Measurements from ENCODE around the gene DYRK3. TPM values are rescaled to one million over a fixed set of nuclear protein-coding genes. Genes with fewer than 3 reads are reported as not detected.

The DYRK3 gene
- total and polyA plus RNA-seq, 5 donors: 15.7 to 29.8 (median 22.5) TPM

DNA sequence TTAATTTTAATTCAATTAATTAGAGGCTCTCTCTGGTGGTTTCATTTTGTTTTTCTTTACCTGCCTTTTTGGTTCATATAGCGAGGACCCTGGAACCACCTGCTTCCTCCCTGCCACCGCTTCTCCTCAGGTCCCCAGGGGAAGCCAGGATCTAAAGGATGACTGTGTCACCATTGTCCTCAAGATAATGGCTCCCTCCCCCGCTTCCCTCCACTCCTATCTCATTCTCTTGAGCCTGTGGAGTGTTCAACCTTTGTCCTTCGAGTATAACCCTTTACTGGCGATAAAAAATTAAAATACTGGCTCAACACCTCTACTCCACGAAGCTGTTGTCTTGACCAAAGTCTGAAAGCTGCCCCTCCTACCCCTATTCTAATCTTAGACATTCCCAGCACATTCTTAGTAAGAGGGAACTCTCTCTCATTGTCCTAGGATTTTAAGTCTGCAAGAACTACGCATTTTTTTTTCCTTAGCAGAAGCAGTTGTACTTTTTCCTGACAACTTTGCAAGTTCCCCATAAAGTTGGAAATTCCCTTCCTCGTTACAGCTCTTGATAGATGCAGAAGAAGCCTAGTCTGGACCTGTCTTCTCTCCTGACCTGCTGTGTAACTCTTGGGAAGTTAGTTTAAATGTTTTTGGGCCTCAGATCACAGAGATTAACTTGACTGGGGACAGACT lies 36.8 kb downstream of the DYRK3 start:
- WGBS: 18% methylated on average over 8 of the region's 8 CpGs
- Histone ChIP-seq H3K4me3 (ENCODE audit: low read length) (no peak overlapping the region), H3K27ac (ENCODE audit: low read length) (peak overlapping the region; percentile 79), H3K9me3 (ENCODE audit: control insufficient read depth, low read length) (no peaks in the 10 kb centered on the region), H3K4me1 (ENCODE audit: control insufficient read depth, insufficient read depth, low read length) (peaks cover 12% of the 10 kb centered on the region), H3K27me3 (ENCODE audit: control insufficient read depth, insufficient read depth) (no peaks in the 10 kb centered on the region)
- ATAC-seq (peak in 1 of 2 donors; percentile 48), DNase-seq (no peak)
- intact Hi-C loops (cut with DNase I): no loop called here

- Histone ChIP-seq H3K9me3 (ENCODE audit: control insufficient read depth, low read length) (no peaks in the 10 kb centered on the region), H3K4me3 (ENCODE audit: low read length) (no peak overlapping the region), H3K27ac (ENCODE audit: low read length) (peak overlapping the region; percentile 84), H3K27me3 (ENCODE audit: control insufficient read depth, insufficient read depth) (no peaks in the 10 kb centered on the region), H3K4me1 (ENCODE audit: control insufficient read depth, insufficient read depth, low read length) (peaks cover 12% of the 10 kb centered on the region)
- WGBS: 32% methylated on average over 6 of the region's 6 CpGs
- DNase-seq: peak in 1 of 3 donors; percentile 65
- intact Hi-C loops (cut with DNase I): no loop called here
- ATAC-seq: peak; percentile 47 to 61
Measured at GRCh38 chr1:206672844-206673758, 37.8 kb downstream of the DYRK3 start.

DNA sequence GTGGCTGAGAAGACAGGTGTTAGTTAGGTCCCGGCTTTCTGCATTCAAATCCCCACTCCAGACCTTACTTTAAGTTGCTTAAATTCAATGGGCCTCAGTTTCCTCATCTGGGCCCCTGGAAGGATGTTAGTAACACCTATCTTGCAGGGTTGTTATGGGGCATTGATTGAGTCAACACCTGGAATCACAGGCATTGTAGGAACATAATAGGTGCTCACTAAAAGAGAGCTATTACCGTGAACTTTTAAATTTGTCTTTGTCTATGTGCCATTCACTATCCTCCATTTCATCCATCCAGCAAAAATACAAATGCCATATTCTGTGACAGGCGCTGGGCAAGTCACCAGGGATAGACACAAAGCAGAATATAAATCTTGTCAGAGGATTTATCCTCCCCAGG lies 38.9 kb downstream of the DYRK3 start:
- ATAC-seq (no peak), DNase-seq (no peak)
- intact Hi-C loops (cut with DNase I): no loop called here
- WGBS: 100% methylated on average over 3 of the region's 3 CpGs
- H3K9me3 ChIP-seq (ENCODE audit: control insufficient read depth, low read length): no peaks in the 10 kb centered on the region
- H3K27me3 ChIP-seq (ENCODE audit: control insufficient read depth, insufficient read depth): no peaks in the 10 kb centered on the region
- peak overlapping the region; percentile 23 for H3K27ac ChIP-seq (ENCODE audit: low read length)
- H3K4me3 ChIP-seq (ENCODE audit: low read length): no peak overlapping the region
- H3K4me1 ChIP-seq (ENCODE audit: control insufficient read depth, insufficient read depth, low read length): peaks cover 12% of the 10 kb centered on the region

- Histone ChIP-seq H3K9me3 (ENCODE audit: control insufficient read depth, low read length) (no peaks in the 10 kb centered on the region), H3K4me3 (ENCODE audit: low read length) (no peak overlapping the region), H3K27ac (ENCODE audit: low read length) (peak overlapping the region; percentile 57), H3K4me1 (ENCODE audit: control insufficient read depth, insufficient read depth, low read length) (peaks cover 12% of the 10 kb centered on the region), H3K27me3 (ENCODE audit: control insufficient read depth, insufficient read depth) (no peaks in the 10 kb centered on the region)
- peak; percentile 40 to 49 for ATAC-seq
- peak; percentile 67 to 73 (median 67) for DNase-seq
- 60% methylated on average over 1 of the region's 1 CpG for WGBS
- intact Hi-C loops (cut with DNase I): no loop called here
Measured at GRCh38 chr1:206674745-206675175, 39.4 kb downstream of the DYRK3 start.

DNA sequence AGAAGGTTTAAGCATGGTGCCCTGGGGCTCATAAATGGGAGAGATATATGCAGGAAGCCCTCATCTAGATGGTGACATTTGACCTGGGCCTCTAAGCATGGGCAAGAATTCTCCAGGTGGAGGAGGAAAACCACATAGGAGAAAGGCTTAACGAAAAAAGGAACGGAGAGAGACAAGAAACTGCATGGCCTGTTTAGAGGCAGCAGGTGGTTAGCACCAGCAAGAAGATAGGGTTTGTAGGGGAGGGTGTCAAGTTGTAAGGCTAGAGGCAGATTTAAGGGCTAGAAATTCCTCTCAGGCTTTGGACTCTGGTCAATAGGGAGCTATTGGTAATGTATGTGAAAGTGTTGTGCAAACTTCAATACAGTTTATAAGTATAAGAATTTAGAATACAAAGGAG lies 41.2 kb downstream of the DYRK3 start:
- DNase-seq (no peak), ATAC-seq (no peak)
- WGBS: 87% methylated on average over 2 of the region's 2 CpGs
- H3K27ac ChIP-seq (ENCODE audit: low read length): no peak overlapping the region
- intact Hi-C loops (cut with DNase I): no loop called here
- no peaks in the 10 kb centered on the region for H3K27me3 ChIP-seq (ENCODE audit: control insufficient read depth, insufficient read depth)
- H3K4me1 ChIP-seq (ENCODE audit: control insufficient read depth, insufficient read depth, low read length): peaks cover 12% of the 10 kb centered on the region
- no peak overlapping the region for H3K4me3 ChIP-seq (ENCODE audit: low read length)
- no peaks in the 10 kb centered on the region for H3K9me3 ChIP-seq (ENCODE audit: control insufficient read depth, low read length)

DNA sequence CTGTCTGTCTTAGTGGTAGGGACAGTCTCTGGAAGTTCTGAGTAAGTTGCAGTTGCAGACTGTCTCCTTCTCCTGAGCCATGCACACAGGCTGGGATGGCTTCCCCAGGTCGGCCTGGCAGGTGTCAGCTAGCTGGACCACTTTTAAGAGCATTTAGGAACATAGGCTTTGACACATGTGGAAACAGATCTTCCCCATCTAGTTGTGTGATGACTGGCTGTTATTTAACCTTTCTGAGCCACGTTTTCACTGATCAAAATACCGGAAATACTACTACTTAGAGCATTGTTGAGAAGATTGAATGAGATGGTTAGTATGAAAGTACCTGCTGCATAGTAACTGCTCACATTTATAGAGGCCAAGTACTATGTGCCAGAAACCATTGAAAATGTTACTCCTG lies 43.2 kb downstream of the DYRK3 start:
- Histone ChIP-seq H3K4me1 (ENCODE audit: control insufficient read depth, insufficient read depth, low read length) (peaks cover 9% of the 10 kb centered on the region), H3K4me3 (ENCODE audit: low read length) (no peak overlapping the region), H3K9me3 (ENCODE audit: control insufficient read depth, low read length) (no peaks in the 10 kb centered on the region), H3K27me3 (ENCODE audit: control insufficient read depth, insufficient read depth) (no peaks in the 10 kb centered on the region), H3K27ac (ENCODE audit: low read length) (no peak overlapping the region)
- intact Hi-C loops (cut with DNase I): no loop called here
- 85% methylated on average over 3 of the region's 3 CpGs for WGBS
- no peak for ATAC-seq
- DNase-seq: no peak

DNA sequence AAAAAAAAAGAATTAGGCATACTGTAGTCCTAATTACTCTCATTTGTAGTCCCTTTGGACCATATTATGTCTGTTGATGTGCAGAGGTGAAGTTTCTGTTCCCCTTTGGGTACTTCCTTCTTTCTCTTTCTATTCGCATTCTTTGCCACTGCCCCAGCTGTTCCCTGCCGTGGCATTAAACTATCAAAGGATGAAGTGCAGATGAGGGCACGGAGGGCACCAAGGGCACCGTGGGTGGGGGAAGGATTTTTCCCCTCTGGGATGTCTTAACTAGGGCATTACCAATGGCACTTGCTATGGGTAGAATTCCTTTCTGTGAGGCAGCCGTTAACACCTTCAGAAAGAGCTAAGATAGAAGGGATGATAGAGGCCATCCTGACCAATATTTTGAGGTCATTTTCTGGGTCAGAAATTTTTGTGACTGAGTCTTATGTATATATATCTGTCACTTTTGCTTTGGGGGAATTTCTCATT lies 44.4 kb downstream of the DYRK3 start:
- WGBS: 48% methylated on average over 5 of the region's 5 CpGs
- intact Hi-C loops (cut with DNase I): no loop called here

DNA sequence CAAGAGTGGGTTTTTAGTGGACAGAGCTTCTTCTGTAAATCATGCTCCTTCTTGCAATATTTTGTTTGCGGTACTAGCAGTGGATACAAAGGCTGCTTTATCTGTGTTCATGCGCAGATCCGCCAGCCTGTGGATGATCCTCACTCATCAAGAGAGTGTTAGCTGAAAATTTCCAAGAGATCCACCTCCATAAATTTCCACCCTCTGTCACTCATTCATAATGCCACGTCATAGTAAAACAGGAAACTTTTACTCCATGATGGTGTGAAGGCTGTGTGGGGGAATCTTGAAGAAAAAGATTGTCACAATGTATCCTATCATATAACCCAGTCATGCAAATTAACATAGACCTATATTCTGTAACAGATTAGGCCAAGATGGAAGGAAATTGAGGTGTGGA lies 44.9 kb downstream of the DYRK3 start:
- no peak for DNase-seq
- no peak overlapping the region for H3K27ac ChIP-seq (ENCODE audit: low read length)
- no peaks in the 10 kb centered on the region for H3K27me3 ChIP-seq (ENCODE audit: control insufficient read depth, insufficient read depth)
- 51% methylated on average over 4 of the region's 4 CpGs for WGBS
- H3K4me3 ChIP-seq (ENCODE audit: low read length): no peak overlapping the region
- intact Hi-C loops (cut with DNase I): no loop called here
- H3K9me3 ChIP-seq (ENCODE audit: control insufficient read depth, low read length): no peaks in the 10 kb centered on the region
- ATAC-seq: no peak
- H3K4me1 ChIP-seq (ENCODE audit: control insufficient read depth, insufficient read depth, low read length): peaks cover under 1% of the 10 kb centered on the region

More for the DNA sequence above, 44.4 kb downstream of the DYRK3 start:
- Histone ChIP-seq H3K4me3 (ENCODE audit: low read length) (no peak overlapping the region), H3K9me3 (ENCODE audit: control insufficient read depth, low read length) (no peaks in the 10 kb centered on the region), H3K4me1 (ENCODE audit: control insufficient read depth, insufficient read depth, low read length) (peaks cover 6% of the 10 kb centered on the region), H3K27me3 (ENCODE audit: control insufficient read depth, insufficient read depth) (no peaks in the 10 kb centered on the region), H3K27ac (ENCODE audit: low read length) (no peak overlapping the region)
- no peak for ATAC-seq
- DNase-seq: no peak

DNA sequence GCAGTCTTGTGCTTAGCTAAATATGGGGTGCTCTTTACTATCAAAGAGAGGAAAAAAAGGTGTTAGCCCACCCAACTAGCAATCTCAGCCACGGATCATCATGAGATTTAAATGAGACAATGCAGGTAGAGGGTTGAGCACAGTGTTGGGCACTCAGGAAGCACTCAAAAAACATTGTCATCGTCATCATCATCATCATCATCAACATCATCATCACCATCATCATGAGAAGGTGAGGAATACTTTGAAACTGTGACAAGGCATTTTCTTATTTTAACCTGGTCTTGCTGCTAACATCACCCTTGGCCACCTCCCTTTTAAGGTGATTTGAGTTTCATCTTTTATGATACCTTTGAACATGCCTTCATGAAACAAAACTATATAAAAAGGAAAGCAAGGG lies 46.0 kb downstream of the DYRK3 start:
- intact Hi-C loops (cut with DNase I): no loop called here
- 70% methylated on average over 2 of the region's 2 CpGs for WGBS

GRCh38 chr1:206682111-206682510 lies 46.8 kb downstream of the DYRK3 start:
- ATAC-seq (no peak), DNase-seq (no peak)
- Histone ChIP-seq H3K4me3 (ENCODE audit: low read length) (no peak overlapping the region), H3K9me3 (ENCODE audit: control insufficient read depth, low read length) (no peaks in the 10 kb centered on the region), H3K27ac (ENCODE audit: low read length) (no peak overlapping the region), H3K27me3 (ENCODE audit: control insufficient read depth, insufficient read depth) (no peaks in the 10 kb centered on the region), H3K4me1 (ENCODE audit: control insufficient read depth, insufficient read depth, low read length) (no peaks in the 10 kb centered on the region)
- intact Hi-C loops (cut with DNase I): no loop called here
- WGBS: 72% methylated on average over 3 of the region's 3 CpGs

More for the DNA sequence above, 46.0 kb downstream of the DYRK3 start:
- no peak overlapping the region for H3K27ac ChIP-seq (ENCODE audit: low read length)
- no peaks in the 10 kb centered on the region for H3K27me3 ChIP-seq (ENCODE audit: control insufficient read depth, insufficient read depth)
- H3K9me3 ChIP-seq (ENCODE audit: control insufficient read depth, low read length): no peaks in the 10 kb centered on the region
- DNase-seq: no peak
- H3K4me1 ChIP-seq (ENCODE audit: control insufficient read depth, insufficient read depth, low read length): no peaks in the 10 kb centered on the region
- ATAC-seq: no peak
- H3K4me3 ChIP-seq (ENCODE audit: low read length): no peak overlapping the region

- Histone ChIP-seq H3K27ac (ENCODE audit: low read length) (no peak overlapping the region), H3K27me3 (ENCODE audit: control insufficient read depth, insufficient read depth) (no peaks in the 10 kb centered on the region), H3K4me3 (ENCODE audit: low read length) (no peak overlapping the region), H3K4me1 (ENCODE audit: control insufficient read depth, insufficient read depth, low read length) (peaks cover 7% of the 10 kb centered on the region), H3K9me3 (ENCODE audit: control insufficient read depth, low read length) (no peaks in the 10 kb centered on the region)
- no peak for DNase-seq
- intact Hi-C loops (cut with DNase I): no loop called here
- WGBS: 90% methylated on average over 6 of the region's 6 CpGs
- ATAC-seq: no peak
Measured at GRCh38 chr1:206683313-206683712, 48.0 kb downstream of the DYRK3 start.
